ENCODE results near the gene ZNF610.
"Not testable (repeated sequence)": the region's sequence is repeated elsewhere in the genome, so short reads cannot be mapped to it uniquely, and the experiment has no call there.

The ZNF610 gene

GRCh38 chr19:52336117-52336790 lies at the start of gene ZNF610:
ZNF610 (plus strand) TSS chr19:52336243; CDS start chr19:52349173, 12,930 bp downstream.
- peak; percentile 86 to 88 for DNase-seq (ENCODE audit: low read depth in 2 of 2)

GRCh38 chr19:52286256-52286655 lies 49.8 kb upstream of the ZNF610 start:
- DNase-seq (ENCODE audit: low read depth in 2 of 2) = no peak

GRCh38 chr19:52291781-52292180 lies 44.3 kb upstream of the ZNF610 start:
- no peak for DNase-seq (ENCODE audit: low read depth in 2 of 2)

- DNase-seq (ENCODE audit: low read depth in 2 of 2) = not testable (repeated sequence)
These were observed 43.1 kb upstream of the ZNF610 start for GRCh38 chr19:52292946-52293345.

- DNase-seq (ENCODE audit: low read depth in 2 of 2) = no peak
These were observed 39.7 kb upstream of the ZNF610 start for GRCh38 chr19:52296400-52296772.

GRCh38 chr19:52296773-52297600 lies 39.1 kb upstream of the ZNF610 start, which contains the start of gene ZNF480:
ZNF480 (plus strand) TSS chr19:52297169; CDS start chr19:52300413, 3,244 bp downstream.
- peak; percentile 47 to 59 for DNase-seq (ENCODE audit: low read depth in 2 of 2)

- no peak for DNase-seq (ENCODE audit: low read depth in 2 of 2)
These were observed 38.3 kb upstream of the ZNF610 start for GRCh38 chr19:52297601-52298364.

GRCh38 chr19:52307275-52307674 lies 28.8 kb upstream of the ZNF610 start:
- no peak for DNase-seq (ENCODE audit: low read depth in 2 of 2)

GRCh38 chr19:52322429-52322828 lies 13.6 kb upstream of the ZNF610 start:
- DNase-seq (ENCODE audit: low read depth in 2 of 2) = no peak

GRCh38 chr19:52331757-52332156 lies 4.3 kb upstream of the ZNF610 start:
- no peak for DNase-seq (ENCODE audit: low read depth in 2 of 2)

GRCh38 chr19:52335768-52336116 lies 301 bp upstream of the ZNF610 start:
- DNase-seq (ENCODE audit: low read depth in 2 of 2) = no peak

GRCh38 chr19:52336791-52337381 lies 843 bp downstream of the ZNF610 start:
- DNase-seq (ENCODE audit: low read depth in 2 of 2) = no peak

GRCh38 chr19:52339022-52339421 lies 3.0 kb downstream of the ZNF610 start:
- DNase-seq (ENCODE audit: low read depth in 2 of 2) = not testable (repeated sequence)

GRCh38 chr19:52343548-52343947 lies 7.5 kb downstream of the ZNF610 start:
- peak; percentile 24 to 28 for DNase-seq (ENCODE audit: low read depth in 2 of 2)

GRCh38 chr19:52345162-52345561 lies 9.1 kb downstream of the ZNF610 start:
- no peak for DNase-seq (ENCODE audit: low read depth in 2 of 2)

GRCh38 chr19:52351512-52351911 lies 15.5 kb downstream of the ZNF610 start:
- DNase-seq (ENCODE audit: low read depth in 2 of 2) = no peak

GRCh38 chr19:52366414-52366824 lies 30.4 kb downstream of the ZNF610 start:
- DNase-seq (ENCODE audit: low read depth in 2 of 2) = no peak

- DNase-seq (ENCODE audit: low read depth in 2 of 2) = peak; percentile 88 to 90
These were observed 33.7 kb downstream of the ZNF610 start, which contains the start of gene ZNF880 for GRCh38 chr19:52369559-52370340. ZNF880 (plus strand) TSS chr19:52369923; CDS start chr19:52369966, 43 bp downstream.

- no peak for DNase-seq (ENCODE audit: low read depth in 2 of 2)
These were observed 34.3 kb downstream of the ZNF610 start for GRCh38 chr19:52370341-52370710.

GRCh38 chr19:52391135-52391534 lies 55.1 kb downstream of the ZNF610 start:
- DNase-seq (ENCODE audit: low read depth in 2 of 2) = no peak
